GM23248 (cell line): ENCODE data around the gene INSL3.

Experiments
- EZH2 ChIP-seq: fragments of 200-600 bp; sonication (generic); IDR thresholded peaks from 2 replicates; pipeline ENCODE4 v1.6.1; 2018; ENCODE audit warnings: antibody characterized with exemption, mild to moderate bottlenecking; ENCODE audit not compliant: insufficient read depth, poor library complexity, severe bottlenecking
- EZH2phosphoT487 ChIP-seq: fragments of 200-600 bp; sonication (generic); IDR thresholded peaks from 2 replicates; pipeline ENCODE4 v1.6.1; 2018; ENCODE audit warnings: antibody characterized with exemption, moderate library complexity, mild to moderate bottlenecking, low read depth; ENCODE audit not compliant: insufficient read depth

DNA sequence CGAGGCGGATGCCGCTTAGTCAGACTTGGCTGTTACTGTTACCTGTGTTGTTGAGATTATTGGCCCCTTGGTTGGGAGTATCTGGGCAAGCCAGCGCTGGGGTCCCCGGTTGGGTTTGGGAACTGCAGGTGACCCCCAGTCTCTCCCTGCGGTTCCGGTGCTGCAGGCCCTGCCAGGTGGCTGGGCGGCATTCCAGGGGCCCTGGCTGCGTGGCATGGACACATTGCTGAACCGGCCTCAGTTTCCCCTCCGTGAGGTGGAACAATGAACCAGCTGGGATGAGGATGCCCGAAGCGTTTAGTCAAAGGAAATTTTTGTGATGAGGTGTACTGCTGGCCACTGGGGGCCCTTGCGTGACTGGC, 25.8 kb downstream of the INSL3 start:
- TF ChIP-seq EZH2 (no peak), EZH2phosphoT487 (no peak)
